Glomerular endothelial cell (primary cell): ENCODE measurements around the gene PTPN7. TPM values are rescaled to one million over a fixed set of nuclear protein-coding genes. Genes with fewer than 3 reads are reported as not detected.

Source experiments
- DNase-seq: peaks from one replicate; pipeline ENCODE4 v3.0.0-alpha.2; 2011; ENCODE audit warnings: low read depth, low spot score; ENCODE audit errors: extremely low read depth
- total RNA-seq: library from RNA; depleted of rRNA; stranded (reverse); fragments of >200 nt; gene quantifications from 2 replicates; pipeline ENCODE4 v1.2.3, GENCODE V29; 2015

PTPN7 gene
- total RNA-seq, 1 donor from 2014 or later: 1.2 TPM

DNA sequence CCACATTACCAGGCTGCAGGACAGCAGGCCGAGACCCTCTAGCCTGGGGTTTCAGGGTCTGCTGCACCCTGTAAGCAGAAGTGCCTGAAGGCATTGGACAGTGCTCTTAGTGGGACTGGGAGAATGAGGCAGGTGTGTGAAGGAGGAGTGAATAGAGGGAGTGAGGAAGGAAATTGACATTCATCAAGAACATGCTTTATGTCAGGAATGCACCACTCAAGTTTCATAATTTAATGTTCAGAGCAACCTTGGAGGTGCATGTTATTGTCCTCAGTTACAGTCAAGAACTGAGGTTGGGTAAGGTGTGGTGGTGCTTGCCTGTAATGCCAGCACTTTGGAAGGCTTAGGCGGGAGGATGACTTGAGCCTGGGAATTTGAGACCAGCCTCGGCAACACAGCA is 49.4 kb downstream of the PTPN7 start:
- no peak for DNase-seq

DNA sequence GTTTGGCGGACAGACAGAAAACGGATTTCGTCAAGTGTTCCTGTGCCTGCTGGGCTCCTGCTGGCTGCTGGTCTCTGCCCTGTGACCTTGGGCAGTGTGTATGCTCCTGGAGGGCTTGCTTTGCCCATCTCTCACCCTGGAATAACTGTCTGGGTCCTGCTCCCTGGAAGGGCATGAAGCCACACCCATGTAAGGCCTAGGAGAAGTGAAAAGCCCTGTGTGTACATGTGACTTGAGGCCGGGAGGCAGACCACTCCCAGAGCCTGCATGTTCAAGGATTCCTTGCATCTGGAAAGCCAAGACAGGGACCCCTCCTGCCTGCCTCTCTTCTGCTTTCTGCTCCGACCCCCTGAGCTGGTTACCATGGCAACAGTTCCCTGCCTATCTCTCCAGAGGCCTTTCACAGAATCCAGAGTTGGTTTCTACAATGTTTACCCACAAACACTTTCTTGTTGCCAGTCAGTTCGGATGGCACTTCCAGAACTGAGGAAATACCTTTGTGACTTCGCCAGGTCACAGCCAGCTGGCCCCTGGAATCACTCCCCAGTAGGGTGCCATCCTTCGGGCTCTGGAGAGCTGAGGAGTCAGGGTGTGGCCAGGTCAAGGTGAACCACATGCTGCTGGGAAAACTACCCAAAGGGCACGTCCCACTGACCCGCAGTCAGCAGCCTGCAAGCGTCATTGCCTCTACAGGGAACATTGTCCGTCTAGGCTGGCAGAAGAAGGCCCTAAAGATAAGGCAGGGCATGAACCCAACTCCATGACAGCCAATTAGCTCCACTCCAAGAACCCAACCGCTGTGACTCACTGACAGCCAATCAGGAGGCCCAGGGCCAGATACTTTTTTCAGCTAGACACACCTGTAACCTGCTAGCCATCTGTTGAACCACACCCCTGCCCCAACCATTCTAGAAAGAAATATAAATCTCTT is 52.3 kb downstream of the PTPN7 start:
- no peak for DNase-seq

GRCh38 chr1:202107321-202107761 is 53.1 kb downstream of the PTPN7 start:
- no peak for DNase-seq

DNA sequence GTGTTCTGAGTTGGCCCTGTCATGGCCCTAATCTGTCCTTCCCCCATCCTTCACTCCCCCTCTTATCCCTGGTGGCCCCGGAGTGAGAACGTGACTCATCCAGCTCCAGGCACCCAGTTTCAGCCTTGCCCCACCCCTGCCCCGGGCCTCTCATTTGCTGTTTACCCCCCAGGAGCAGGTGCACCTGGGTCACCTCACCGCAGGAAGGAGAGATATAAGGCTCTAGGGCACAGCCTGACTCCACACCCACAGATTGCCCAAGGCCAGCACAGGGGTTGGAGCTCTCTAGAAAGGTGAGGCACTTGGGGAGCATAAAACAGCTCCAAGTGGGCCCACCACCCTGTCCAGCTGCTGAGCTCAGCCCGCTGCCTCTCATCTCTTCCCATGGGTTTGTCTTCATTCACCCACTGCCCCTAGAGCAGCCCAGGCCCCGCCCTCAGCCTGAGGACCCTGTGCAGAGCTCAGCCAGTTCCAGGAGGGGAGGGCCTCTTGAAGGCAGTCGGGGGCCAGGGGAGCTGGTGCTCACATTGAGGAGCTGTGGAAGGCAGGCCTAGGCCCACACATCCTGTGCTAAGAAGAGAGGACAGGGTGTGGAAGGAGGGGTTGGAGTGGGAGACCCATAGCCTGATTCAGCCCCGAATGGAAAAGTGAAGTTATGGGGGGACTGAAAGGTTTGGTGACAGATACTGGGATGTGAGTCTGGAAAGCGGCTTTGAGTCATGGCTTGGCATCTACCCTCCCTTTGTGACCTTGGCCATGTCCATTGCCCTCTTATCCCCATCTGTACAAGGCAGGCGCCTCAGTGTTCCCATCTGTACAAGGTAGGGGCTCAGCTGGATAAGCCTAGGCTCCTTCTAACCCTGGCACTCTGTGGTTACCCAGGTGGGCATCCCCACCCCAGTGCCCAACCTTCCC is 53.8 kb downstream of the PTPN7 start:
- no peak for DNase-seq

DNA sequence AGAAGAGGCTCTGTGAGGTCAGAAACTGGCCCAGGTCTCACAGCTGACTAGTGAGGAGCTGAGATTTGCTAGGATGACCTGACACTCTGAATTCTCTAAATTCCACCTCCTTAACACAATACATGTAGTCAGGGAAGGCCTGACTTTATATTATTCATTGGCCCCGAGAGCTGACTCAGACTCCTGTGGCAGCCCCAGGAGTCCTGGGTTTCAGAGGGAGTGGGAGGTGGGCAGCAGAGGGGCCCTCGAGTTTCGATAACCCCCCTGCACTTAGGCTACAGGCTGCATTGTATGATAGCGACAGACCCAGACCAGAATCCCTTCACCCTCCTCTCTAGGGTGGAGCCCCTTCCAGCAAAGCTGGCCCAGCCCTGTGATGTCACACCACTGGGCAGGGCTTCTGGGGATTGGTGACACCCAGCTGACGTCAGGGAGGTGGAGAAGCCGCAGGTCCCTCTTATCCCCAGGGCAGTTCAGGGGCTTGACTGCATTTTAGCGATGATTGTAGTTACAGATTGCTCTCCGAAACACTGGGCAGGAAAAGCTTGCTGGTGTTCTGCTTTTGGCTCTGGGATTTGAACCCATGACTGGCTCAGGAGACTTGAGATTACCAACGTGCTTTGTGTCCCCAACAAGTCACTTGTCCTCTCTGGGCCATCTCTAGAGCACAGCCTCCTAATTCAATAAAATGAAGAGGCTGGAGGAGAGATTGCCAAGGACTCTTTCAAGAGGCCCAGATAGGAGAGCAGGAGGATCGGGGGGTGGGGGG is 54.6 kb downstream of the PTPN7 start:
- no peak for DNase-seq

- DNase-seq: no peak
Observed at GRCh38 chr1:202104073-202104472, 56.3 kb downstream of the PTPN7 start.

DNA sequence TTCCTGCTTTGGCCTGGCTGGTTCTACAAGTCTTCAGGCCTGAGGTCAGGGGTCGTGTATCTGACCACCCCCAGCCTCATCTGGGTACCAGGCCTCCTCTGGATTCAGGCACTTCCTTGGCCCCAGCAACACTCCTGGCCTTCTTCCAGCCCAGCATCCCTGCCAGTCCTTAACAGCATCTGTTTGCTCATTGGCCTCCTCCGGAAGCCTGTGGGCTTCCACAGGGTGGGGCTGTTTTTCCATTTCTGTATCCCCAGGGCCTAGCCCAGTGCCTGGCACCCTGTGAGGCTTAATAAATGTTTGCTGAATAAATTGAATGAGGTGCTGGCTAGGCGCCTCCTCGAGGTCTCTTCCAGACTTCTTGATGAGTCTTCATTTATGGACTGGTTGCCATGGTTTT is 59.2 kb downstream of the PTPN7 start:
- DNase-seq: no peak

Other genes with a start within 250 kb of the PTPN7 start
- 0.93 TPM in 1 of 2 replicates, not detected in the other for gene LMOD1, start 214.1 kb downstream of the PTPN7 start, total RNA-seq
- 47.8 and 48.4 TPM in 2 replicates for gene TIMM17A, start 205.1 kb downstream of the PTPN7 start, total RNA-seq
- gene RNPEP, start 178.0 kb downstream of the PTPN7 start, total RNA-seq: 76.3 and 77.6 TPM in 2 replicates
- gene ELF3, start 150.0 kb downstream of the PTPN7 start, total RNA-seq: 0.58 and 1.4 TPM in 2 replicates
- gene GPR37L1, start 37.7 kb downstream of the PTPN7 start, total RNA-seq: 0.06 TPM in 1 of 2 replicates, not detected in the other
- gene ARL8A, start 15.9 kb downstream of the PTPN7 start, total RNA-seq: 60.0 and 68.8 TPM in 2 replicates
- not detected in 2 replicates for gene LGR6, start 33.2 kb upstream of the PTPN7 start, total RNA-seq
- gene UBE2T, start 181.3 kb upstream of the PTPN7 start, total RNA-seq: 24.3 and 28.6 TPM in 2 replicates
- 3.8 and 8.1 TPM in 2 replicates for gene PPP1R12B, start 188.1 kb upstream of the PTPN7 start, total RNA-seq